ENCODE data around the gene PPP4R1. TPM values are rescaled to one million over a fixed set of nuclear protein-coding genes. Genes with fewer than 3 reads are reported as not detected.

PPP4R1 gene
- total RNA-seq, 1 donor from 2014 or later: 136 TPM

DNA sequence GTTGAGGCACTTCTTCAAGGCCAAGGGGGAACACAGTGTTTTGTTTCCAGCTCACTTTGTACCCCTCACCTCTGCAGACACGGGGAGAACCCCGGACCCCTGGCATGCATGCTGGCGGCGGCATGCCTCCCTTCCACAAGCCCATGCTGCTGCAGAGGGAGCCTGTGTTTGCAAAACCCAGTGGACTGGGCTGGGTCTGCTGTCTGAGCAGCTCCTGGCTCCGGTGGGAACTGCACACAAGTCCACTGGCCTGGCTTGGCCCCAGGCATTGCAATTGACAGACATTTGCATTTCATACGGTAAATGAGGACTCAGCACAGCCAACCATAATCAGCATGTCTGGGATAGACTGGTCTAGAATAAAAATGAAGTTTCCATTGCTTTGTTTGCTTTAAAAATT, 76.7 kb downstream of the PPP4R1 start:
- Mint-ChIP-seq H3K27ac (ENCODE audit: unreplicated experiment) (no peak overlapping the region), H3K9me3 (ENCODE audit: unreplicated experiment) (no peaks in the 10 kb centered on the region), H3K36me3 (ENCODE audit: unreplicated experiment) (peaks cover 5% of the 10 kb centered on the region), H3K4me3 (ENCODE audit: unreplicated experiment) (no peak overlapping the region), H3K27me3 (ENCODE audit: unreplicated experiment) (no peaks in the 10 kb centered on the region), H3K4me1 (ENCODE audit: low read depth, unreplicated experiment) (peaks cover 4% of the 10 kb centered on the region)
- TF ChIP-seq, protein P1, sequence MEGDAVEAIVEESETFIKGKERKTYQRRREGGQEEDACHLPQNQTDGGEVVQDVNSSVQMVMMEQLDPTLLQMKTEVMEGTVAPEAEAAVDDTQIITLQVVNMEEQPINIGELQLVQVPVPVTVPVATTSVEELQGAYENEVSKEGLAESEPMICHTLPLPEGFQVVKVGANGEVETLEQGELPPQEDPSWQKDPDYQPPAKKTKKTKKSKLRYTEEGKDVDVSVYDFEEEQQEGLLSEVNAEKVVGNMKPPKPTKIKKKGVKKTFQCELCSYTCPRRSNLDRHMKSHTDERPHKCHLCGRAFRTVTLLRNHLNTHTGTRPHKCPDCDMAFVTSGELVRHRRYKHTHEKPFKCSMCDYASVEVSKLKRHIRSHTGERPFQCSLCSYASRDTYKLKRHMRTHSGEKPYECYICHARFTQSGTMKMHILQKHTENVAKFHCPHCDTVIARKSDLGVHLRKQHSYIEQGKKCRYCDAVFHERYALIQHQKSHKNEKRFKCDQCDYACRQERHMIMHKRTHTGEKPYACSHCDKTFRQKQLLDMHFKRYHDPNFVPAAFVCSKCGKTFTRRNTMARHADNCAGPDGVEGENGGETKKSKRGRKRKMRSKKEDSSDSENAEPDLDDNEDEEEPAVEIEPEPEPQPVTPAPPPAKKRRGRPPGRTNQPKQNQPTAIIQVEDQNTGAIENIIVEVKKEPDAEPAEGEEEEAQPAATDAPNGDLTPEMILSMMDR (IDR thresholded peaks at IDR 0.05; ENCODE audit: partially characterized antibody, unreplicated experiment): no peak
- DNase-seq: no peak

DNA sequence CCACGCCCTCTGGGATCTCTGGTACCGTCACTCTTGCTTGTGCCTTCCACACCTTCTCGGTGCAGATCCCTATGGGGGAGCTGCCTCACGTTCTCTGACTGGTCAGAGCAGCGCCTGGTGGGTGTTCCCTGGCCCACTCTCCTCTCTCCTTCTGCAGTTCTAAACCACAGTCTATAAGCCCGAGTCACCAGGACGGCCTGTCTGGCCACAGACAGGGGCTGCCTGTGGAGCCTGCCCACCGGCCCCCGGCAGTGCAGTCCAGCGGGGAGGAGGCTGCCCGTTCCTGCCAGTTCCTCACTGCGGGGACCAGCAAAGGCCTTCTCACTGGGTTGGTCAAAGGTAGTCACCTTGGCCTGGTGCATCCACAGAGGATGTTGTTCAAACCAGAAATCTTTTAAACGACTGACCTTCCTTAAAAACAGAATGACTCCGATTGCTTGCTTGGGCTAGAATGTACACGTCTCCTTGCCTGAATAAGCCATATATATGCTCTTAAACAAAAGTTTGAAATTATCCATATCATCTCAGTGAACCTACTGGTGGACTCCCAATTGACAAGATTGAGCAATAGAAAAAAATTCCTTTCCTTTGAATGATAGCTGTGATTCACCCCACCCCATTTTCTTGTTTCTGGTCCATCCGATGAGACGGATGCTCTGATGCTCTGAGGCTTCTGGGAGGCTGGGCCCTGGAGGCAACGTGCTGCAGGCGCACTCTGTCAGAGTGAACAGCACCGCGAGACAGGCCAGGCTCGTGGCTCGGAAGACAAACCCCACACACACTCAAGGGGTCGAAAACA, 77.8 kb downstream of the PPP4R1 start:
- DNase-seq: no peak
- TF ChIP-seq, protein P1 (IDR thresholded peaks at IDR 0.05; ENCODE audit: partially characterized antibody, unreplicated experiment): no peak
- Mint-ChIP-seq H3K36me3 (ENCODE audit: unreplicated experiment) (peaks cover 5% of the 10 kb centered on the region), H3K9me3 (ENCODE audit: unreplicated experiment) (no peaks in the 10 kb centered on the region), H3K4me3 (ENCODE audit: unreplicated experiment) (no peak overlapping the region), H3K4me1 (ENCODE audit: low read depth, unreplicated experiment) (peaks cover 1% of the 10 kb centered on the region), H3K27ac (ENCODE audit: unreplicated experiment) (no peak overlapping the region), H3K27me3 (ENCODE audit: unreplicated experiment) (no peaks in the 10 kb centered on the region)

DNA sequence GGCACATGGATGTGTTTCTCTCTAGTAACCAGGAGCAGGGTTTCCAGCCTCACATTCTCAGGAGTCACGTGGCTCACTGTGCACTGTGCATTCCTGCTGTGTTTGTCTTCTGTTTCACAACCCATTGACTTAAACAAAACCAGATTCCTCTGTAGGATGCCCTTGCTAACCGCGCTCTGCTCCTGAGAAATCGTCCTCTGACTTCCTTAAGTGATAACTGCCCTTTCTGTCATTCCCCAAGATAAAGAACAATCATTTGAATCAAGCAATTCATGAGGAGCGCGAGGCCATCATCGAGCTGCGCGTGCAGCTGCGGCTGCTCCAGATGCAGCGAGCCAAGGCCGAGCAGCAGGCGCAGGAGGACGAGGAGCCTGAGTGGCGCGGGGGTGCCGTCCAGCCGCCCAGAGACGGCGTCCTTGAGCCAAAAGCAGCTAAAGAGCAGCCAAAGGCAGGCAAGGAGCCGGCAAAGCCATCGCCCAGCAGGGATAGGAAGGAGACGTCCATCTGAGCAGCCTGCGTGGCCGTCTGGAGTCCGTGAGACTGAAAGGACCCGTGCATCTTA, 78.8 kb downstream of the PPP4R1 start:
- TF ChIP-seq, protein P1 (IDR thresholded peaks at IDR 0.05; ENCODE audit: partially characterized antibody, unreplicated experiment): no peak
- Mint-ChIP-seq H3K27me3 (ENCODE audit: unreplicated experiment) (no peaks in the 10 kb centered on the region), H3K36me3 (ENCODE audit: unreplicated experiment) (peaks cover 5% of the 10 kb centered on the region), H3K27ac (ENCODE audit: unreplicated experiment) (no peak overlapping the region), H3K9me3 (ENCODE audit: unreplicated experiment) (no peaks in the 10 kb centered on the region), H3K4me1 (ENCODE audit: low read depth, unreplicated experiment) (no peaks in the 10 kb centered on the region), H3K4me3 (ENCODE audit: unreplicated experiment) (no peak overlapping the region)
- DNase-seq: no peak

DNA sequence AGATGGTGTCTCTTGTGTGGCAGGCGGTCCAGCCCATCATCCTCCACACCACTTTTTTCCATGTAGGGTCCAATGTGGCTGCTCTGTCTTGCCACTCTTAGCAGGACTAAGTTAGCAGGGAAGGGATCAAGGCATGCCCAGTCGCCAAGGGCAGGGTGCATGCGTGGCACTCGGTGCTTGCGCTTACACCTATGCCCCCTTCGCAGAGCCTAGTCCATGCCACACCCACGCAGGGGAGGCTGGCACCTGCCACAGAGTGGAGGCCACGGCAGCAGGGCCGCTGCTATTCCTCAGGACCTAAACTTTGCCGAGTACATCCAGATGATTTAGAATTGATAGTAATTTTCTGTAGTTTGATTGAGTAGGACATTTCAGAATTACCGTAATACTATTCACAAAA, 79.5 kb downstream of the PPP4R1 start:
- Mint-ChIP-seq H3K9me3 (ENCODE audit: unreplicated experiment) (no peaks in the 10 kb centered on the region), H3K4me3 (ENCODE audit: unreplicated experiment) (no peak overlapping the region), H3K27me3 (ENCODE audit: unreplicated experiment) (no peaks in the 10 kb centered on the region), H3K4me1 (ENCODE audit: low read depth, unreplicated experiment) (no peaks in the 10 kb centered on the region), H3K36me3 (ENCODE audit: unreplicated experiment) (peaks cover 5% of the 10 kb centered on the region), H3K27ac (ENCODE audit: unreplicated experiment) (no peak overlapping the region)
- no peak for DNase-seq
- TF ChIP-seq, protein P1 (IDR thresholded peaks at IDR 0.05; ENCODE audit: partially characterized antibody, unreplicated experiment): no peak

DNA sequence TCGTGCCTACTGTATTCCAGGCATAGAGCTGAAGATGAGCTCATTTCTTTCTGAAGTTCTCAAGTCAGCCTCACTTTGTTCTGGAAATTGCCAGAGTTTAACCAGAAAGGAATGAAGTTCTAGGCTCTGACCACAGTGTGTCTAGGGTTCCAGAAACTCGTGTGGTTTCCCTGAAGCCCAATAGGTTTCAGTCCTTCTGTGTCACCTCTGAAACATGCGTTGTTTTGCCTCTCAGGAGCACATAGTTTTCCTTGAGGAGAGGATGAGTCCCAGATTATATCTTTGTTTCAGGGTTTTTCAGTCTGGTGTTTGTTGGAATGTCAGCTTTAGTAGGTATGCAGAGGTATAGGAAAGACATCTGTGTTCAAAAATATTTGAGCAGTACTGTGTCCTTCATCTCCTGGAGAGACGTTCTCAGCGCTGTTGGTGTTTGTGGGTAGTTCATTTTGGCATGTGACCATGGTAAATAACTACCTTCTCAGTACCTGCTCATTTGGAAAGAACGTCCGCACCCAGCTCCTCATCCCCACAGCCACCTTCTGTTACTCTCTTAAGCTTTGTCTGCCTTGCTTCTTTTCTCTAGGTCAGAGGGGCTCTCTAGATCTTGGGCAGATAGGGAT, 82.5 kb downstream of the PPP4R1 start:
- Mint-ChIP-seq H3K27ac (ENCODE audit: unreplicated experiment) (no peak overlapping the region), H3K9me3 (ENCODE audit: unreplicated experiment) (no peaks in the 10 kb centered on the region), H3K27me3 (ENCODE audit: unreplicated experiment) (no peaks in the 10 kb centered on the region), H3K36me3 (ENCODE audit: unreplicated experiment) (peaks cover 23% of the 10 kb centered on the region), H3K4me3 (ENCODE audit: unreplicated experiment) (no peak overlapping the region), H3K4me1 (ENCODE audit: low read depth, unreplicated experiment) (no peaks in the 10 kb centered on the region)
- TF ChIP-seq, protein P1 (IDR thresholded peaks at IDR 0.05; ENCODE audit: partially characterized antibody, unreplicated experiment): no peak
- DNase-seq: no peak

Data from glutamatergic neuron (in vitro differentiated cells).